OCI-LY7 (cell line): ENCODE results near the gene TTI1. TPM values are rescaled to one million over a fixed set of nuclear protein-coding genes. Genes with fewer than 3 reads are reported as not detected.

ENCODE experiments used
- BruUV-seq: library from RNA; stranded (reverse); fragments of 400-500 nt; replicated peaks from 2 replicates; lab custom pipeline; 2021; lab: Mats Ljungman, UMichigan
- CTCF ChIA-PET: fragments of 300-600 bp; sonication (Branson Sonifier 250); formaldehyde crosslinking; loops from one replicate; lab custom pipeline; 2022; ENCODE audit warnings: antibody characterized with exemption; ENCODE audit not compliant: unreplicated experiment; lab: Charles Lee
- POLR2A ChIA-PET: fragments of 300-600 bp; sonication (Branson Sonifier 250); formaldehyde crosslinking; loops from one replicate; lab custom pipeline; 2022; ENCODE audit warnings: antibody characterized with exemption; lab: Charles Lee
- DNase-seq: peaks from one replicate; pipeline ENCODE4 v3.0.0-alpha.2; 2015; ENCODE audit warnings: low spot score
- H2AFZ ChIP-seq: fragments of 200-600 bp; sonication (generic), shearing (Covaris generic); 2 replicates; pipeline ENCODE4 v1.6.1; 2014; ENCODE audit warnings: mild to moderate bottlenecking, antibody characterized with exemption, low read length, moderate library complexity
- H3K27ac ChIP-seq: fragments of 200-600 bp; sonication (generic); 2 replicates; pipeline ENCODE4 v1.5.1; 2014; ENCODE audit warnings: mixed run types, low read depth, mild to moderate bottlenecking, moderate library complexity, low read length, inconsistent platforms; ENCODE audit not compliant: poor library complexity, severe bottlenecking
- H3K36me3 ChIP-seq: fragments of 200-600 bp; sonication (generic); 2 replicates; pipeline ENCODE4 v1.6.1; 2014; ENCODE audit warnings: mild to moderate bottlenecking, antibody characterized with exemption, low read length, moderate library complexity, mixed read lengths; ENCODE audit not compliant: insufficient read depth
- H3K4me1 ChIP-seq: fragments of 200-600 bp; sonication (generic); 2 replicates; pipeline ENCODE4 v1.5.1; 2014; ENCODE audit warnings: mild to moderate bottlenecking, low read length; ENCODE audit not compliant: insufficient read depth, poor library complexity, severe bottlenecking
- H3K4me2 ChIP-seq: fragments of 200-600 bp; sonication (generic); 2 replicates; pipeline ENCODE4 v1.6.1; 2014; ENCODE audit warnings: mild to moderate bottlenecking, low read length
- H3K4me3 ChIP-seq: fragments of 200-600 bp; sonication (generic); 2 replicates; pipeline ENCODE4 v1.5.1; 2014; ENCODE audit warnings: mild to moderate bottlenecking, low read depth, low read length; ENCODE audit not compliant: poor library complexity, severe bottlenecking
- H3K79me2 ChIP-seq: fragments of 200-600 bp; sonication (generic); 2 replicates; pipeline ENCODE4 v1.6.1; 2016; ENCODE audit warnings: low read depth, mild to moderate bottlenecking, low read length, moderate library complexity, mixed read lengths; ENCODE audit not compliant: insufficient read depth
- H3K9me2 ChIP-seq: fragments of 200-600 bp; sonication (generic); 2 replicates; pipeline ENCODE4 v1.6.1; 2016; ENCODE audit warnings: mild to moderate bottlenecking, low read length, mixed read lengths; ENCODE audit not compliant: insufficient read depth
- H3K9me3 ChIP-seq: fragments of 200-600 bp; sonication (generic); 2 replicates; pipeline ENCODE4 v1.6.1; 2014; ENCODE audit warnings: mild to moderate bottlenecking, mixed run types, low read length, mixed read lengths
- H4K20me1 ChIP-seq: fragments of 200-600 bp; sonication (generic); 2 replicates; pipeline ENCODE4 v1.6.1; 2014; ENCODE audit warnings: mild to moderate bottlenecking, antibody characterized with exemption, low read length, moderate library complexity, mixed read lengths; ENCODE audit not compliant: insufficient read depth
- CTCF ChIP-seq: fragments of 200-600 bp; sonication (generic); conservative IDR thresholded peaks from 2 replicates; pipeline ENCODE4 v1.5.1; 2014; ENCODE audit warnings: mild to moderate bottlenecking, antibody characterized with exemption, low read length, moderate library complexity, mixed read lengths
- EZH2phosphoT487 ChIP-seq: fragments of 200-600 bp; sonication (generic); IDR thresholded peaks from 2 replicates; pipeline ENCODE4 v1.6.1; 2018; ENCODE audit warnings: low read depth, borderline replicate concordance, mild to moderate bottlenecking, mixed run types, antibody characterized with exemption, low read length, moderate library complexity, mixed read lengths
- intact Hi-C: fragments of 100-400 bp; cut with micrococcal nuclease; formaldehyde crosslinking; loops from one replicate; pipeline ENCODE4 v1.10.0; 2022; ENCODE audit not compliant: unreplicated experiment
- total RNA-seq, 2 experiments: library from RNA; depleted of rRNA in 1 of 2; stranded (reverse); fragments of >200 nt in 1 of 2; shearing (Covaris generic) in 1 of 2; gene quantifications; 2 replicates each; pipeline ENCODE4 v1.2.3, GENCODE V29; 2014 to 2022

The TTI1 gene
- total RNA-seq, 2 experiments from 2014 or later = 22.4 to 28.7 TPM

GRCh38 chr20:37943033-37943432 lies 90.2 kb downstream of the TTI1 start:
- Histone ChIP-seq H4K20me1 (no peaks in the 10 kb centered on the region), H3K9me3 (no peaks in the 10 kb centered on the region), H3K36me3 (no peaks in the 10 kb centered on the region), H3K27ac (no peak overlapping the region), H3K4me3 (no peak overlapping the region), H3K4me2 (no peak overlapping the region), H3K4me1 (peaks cover 4% of the 10 kb centered on the region), H2AFZ (peak overlapping the region; percentile 52; the same call in 1 of the 2 replicates), H3K79me2 (no peaks in the 10 kb centered on the region), H3K9me2 (no peaks in the 10 kb centered on the region)
- DNase-seq = no peak
- ChIA-PET POLR2A (interaction anchor here (0.6 kb wide), 1 partner anchor 722 kb away, joined by 4 read pairs; no protein-coding TSS in a partner anchor), CTCF (no interaction called here)
- TF ChIP-seq CTCF (no peak), EZH2phosphoT487 (no peak)
- BruUV-seq = no TSS peak
- intact Hi-C loops = no loop called here

GRCh38 chr20:37941992-37942391 lies 91.3 kb downstream of the TTI1 start:
- Histone ChIP-seq H2AFZ (no peak overlapping the region), H3K4me3 (no peak overlapping the region), H3K27ac (no peak overlapping the region), H3K36me3 (no peaks in the 10 kb centered on the region), H3K79me2 (no peaks in the 10 kb centered on the region), H3K9me2 (no peaks in the 10 kb centered on the region), H3K9me3 (no peaks in the 10 kb centered on the region), H4K20me1 (no peaks in the 10 kb centered on the region), H3K4me2 (no peak overlapping the region), H3K4me1 (peaks cover 4% of the 10 kb centered on the region)
- intact Hi-C loops = no loop called here
- no peak for TF ChIP-seq EZH2phosphoT487
- no peak for TF ChIP-seq CTCF
- BruUV-seq = no TSS peak
- no peak for DNase-seq
- ChIA-PET CTCF (no interaction called here), POLR2A (interaction anchor here (0.7 kb wide), 1 partner anchor 250 kb away, joined by 3 read pairs; no protein-coding TSS in a partner anchor)

- Histone ChIP-seq H3K36me3 (no peaks in the 10 kb centered on the region), H3K27ac (no peak overlapping the region), H3K4me1 (peaks cover 4% of the 10 kb centered on the region), H2AFZ (no peak overlapping the region), H4K20me1 (no peaks in the 10 kb centered on the region), H3K79me2 (no peaks in the 10 kb centered on the region), H3K4me3 (no peak overlapping the region), H3K4me2 (no peak overlapping the region), H3K9me3 (no peaks in the 10 kb centered on the region), H3K9me2 (no peaks in the 10 kb centered on the region)
- TF ChIP-seq CTCF = peak; percentile 51; the same call in 1 of the 2 replicates
- no peak for TF ChIP-seq EZH2phosphoT487
- ChIA-PET POLR2A (no interaction called here), CTCF (no interaction called here)
- DNase-seq = no peak
- no TSS peak for BruUV-seq
- intact Hi-C loops = no loop called here
Observed at GRCh38 chr20:37941332-37941731, 91.9 kb downstream of the TTI1 start.
